IMR-90 (cell line): ENCODE data around the gene TENM4. TPM values are rescaled to one million over a fixed set of nuclear protein-coding genes. Genes with fewer than 3 reads are reported as not detected.

Experiments used
- ATAC-seq: fragments of 200-7000 bp; cut with Tn5 transposase; 2 replicates; pipeline ENCODE4 v1.9.1; 2020; ENCODE audit warnings: low read depth, mild to moderate bottlenecking, moderate library complexity
- BruUV-seq: library from RNA; stranded (reverse); fragments of 400-500 nt; replicated peaks from 2 replicates; lab custom pipeline; 2021; lab: Mats Ljungman, UMichigan
- CTCF ChIA-PET: fragments of 300-600 bp; formaldehyde crosslinking; extraction: SDS; loops from one replicate; lab custom pipeline; 2021; ENCODE audit warnings: antibody characterized with exemption; lab: Yijun Ruan, JAX
- POLR2A ChIA-PET: fragments of 300-600 bp; sonication (Branson Sonifier 250); formaldehyde crosslinking; loops from one replicate; lab custom pipeline; 2022; ENCODE audit warnings: antibody characterized with exemption; ENCODE audit not compliant: unreplicated experiment; lab: Charles Lee
- DNase-seq: peaks from one replicate; pipeline ENCODE4 v3.0.0; 2013
- H2AFZ ChIP-seq: replicated peaks from 2 replicates; pipeline ENCODE3; 2013; ENCODE audit warnings: low read length, mild to moderate bottlenecking; ENCODE audit not compliant: poor library complexity
- H2AK5ac ChIP-seq: 2 replicates; pipeline ENCODE4 v1.6.1; 2013; ENCODE audit warnings: low read depth, low read length, inconsistent platforms
- H2AK9ac ChIP-seq: replicated peaks from 2 replicates; pipeline ENCODE3; 2013; ENCODE audit warnings: mild to moderate bottlenecking, low read depth, low read length, moderate library complexity; ENCODE audit not compliant: poor library complexity
- H2BK120ac ChIP-seq: 2 replicates; pipeline ENCODE4 v1.6.1; 2013; ENCODE audit warnings: low read depth, low read length, inconsistent platforms
- H2BK15ac ChIP-seq: 3 replicates; pipeline ENCODE4 v1.6.1; 2013; ENCODE audit warnings: low read depth, low read length, inconsistent platforms
- H2BK20ac ChIP-seq: 2 replicates; pipeline ENCODE4 v1.6.1; 2013; ENCODE audit warnings: low read depth, mild to moderate bottlenecking, inconsistent platforms, low read length, moderate library complexity
- H2BK5ac ChIP-seq: 2 replicates; pipeline ENCODE4 v1.6.1; 2013; ENCODE audit warnings: mild to moderate bottlenecking, low read depth, low read length, inconsistent platforms; ENCODE audit not compliant: poor library complexity, severe bottlenecking
- H3K14ac ChIP-seq: replicated peaks from 2 replicates; pipeline ENCODE4 v1.6.1; 2013; ENCODE audit warnings: low read depth, low read length, inconsistent platforms
- H3K18ac ChIP-seq: 2 replicates; pipeline ENCODE4 v1.6.1; 2013; ENCODE audit warnings: low read depth, low read length, control low read depth
- H3K23ac ChIP-seq: 2 replicates; pipeline ENCODE4 v1.6.1; 2013; ENCODE audit warnings: low read depth, low read length, inconsistent platforms
- H3K27ac ChIP-seq: 2 replicates; pipeline ENCODE4 v1.5.1; 2013; ENCODE audit warnings: mild to moderate bottlenecking, control low read depth, low read length; ENCODE audit not compliant: insufficient read depth
- H3K27me3 ChIP-seq: 2 replicates; pipeline ENCODE4 v1.6.1; 2013; ENCODE audit warnings: low read length; ENCODE audit not compliant: control insufficient read depth, insufficient read depth
- H3K36me3 ChIP-seq: 2 replicates; pipeline ENCODE4 v1.6.1; 2013; ENCODE audit warnings: low read length, mixed read lengths; ENCODE audit not compliant: control insufficient read depth, insufficient read depth
- H3K4ac ChIP-seq: 2 replicates; pipeline ENCODE4 v1.6.1; 2013; ENCODE audit warnings: low read depth, low read length, inconsistent platforms
- H3K4me1 ChIP-seq: 2 replicates; pipeline ENCODE4 v1.6.1; 2013; ENCODE audit warnings: low read length, mixed read lengths; ENCODE audit not compliant: control insufficient read depth, insufficient read depth
- H3K4me2 ChIP-seq: 2 replicates; pipeline ENCODE4 v1.6.1; 2013; ENCODE audit warnings: low read depth, mild to moderate bottlenecking, control low read depth, low read length, moderate library complexity
- H3K4me3 ChIP-seq: 2 replicates; pipeline ENCODE4 v1.5.1; 2013; ENCODE audit warnings: low read depth, mild to moderate bottlenecking, control low read depth, low read length, moderate library complexity; ENCODE audit not compliant: insufficient read depth
- H3K56ac ChIP-seq: 2 replicates; pipeline ENCODE4 v1.6.1; 2013; ENCODE audit warnings: low read length, inconsistent platforms; ENCODE audit not compliant: insufficient read depth; ENCODE audit errors: extremely low read depth
- H3K79me1 ChIP-seq, 2 experiments: 2 replicates each; pipeline ENCODE4 v1.6.1; 2013; ENCODE audit warnings: low read length in 2 of 2, inconsistent platforms in 1 of 2, low read depth in 1 of 2
- H3K9ac ChIP-seq: 2 replicates; pipeline ENCODE4 v1.6.1; 2013; ENCODE audit warnings: low read depth, low read length, control low read depth
- H3K9me1 ChIP-seq: 2 replicates; pipeline ENCODE4 v1.6.1; 2013; ENCODE audit warnings: low read length, inconsistent platforms; ENCODE audit not compliant: insufficient read depth
- H3K9me3 ChIP-seq: 2 replicates; pipeline ENCODE4 v1.6.1; 2013; ENCODE audit warnings: low read length; ENCODE audit not compliant: control insufficient read depth, insufficient read depth
- H4K20me1 ChIP-seq: 2 replicates; pipeline ENCODE4 v1.6.1; 2013; ENCODE audit warnings: low read length, inconsistent platforms; ENCODE audit not compliant: insufficient read depth
- H4K5ac ChIP-seq: 2 replicates; pipeline ENCODE4 v1.6.1; 2013; ENCODE audit warnings: mild to moderate bottlenecking, low read depth, low read length, control low read depth
- H4K8ac ChIP-seq, 2 experiments: 2 replicates each; pipeline ENCODE4 v1.6.1; 2013; ENCODE audit warnings: low read depth in 2 of 2, low read length in 2 of 2, control low read depth in 1 of 2, inconsistent platforms in 1 of 2
- H4K91ac ChIP-seq: 2 replicates; pipeline ENCODE4 v1.6.1; 2013; ENCODE audit warnings: low read depth, low read length, inconsistent platforms; ENCODE audit not compliant: insufficient read depth
- POLR2A ChIP-seq: IDR thresholded peaks from 2 replicates; pipeline ENCODE4 v1.6.1; 2012; ENCODE audit warnings: mild to moderate bottlenecking, low read depth, low read length
- RAD21 ChIP-seq: IDR thresholded peaks from 2 replicates; pipeline ENCODE4 v1.6.1; 2012; ENCODE audit warnings: low read length, improper control_type of control experiment
- RFX5 ChIP-seq: IDR thresholded peaks from 2 replicates; pipeline ENCODE4 v1.8.0; 2012; ENCODE audit warnings: low read depth, mild to moderate bottlenecking, low read length, moderate library complexity
- dilution Hi-C: fragments of 300-500 bp; cut with HindIII; formaldehyde crosslinking; loops from one replicate; pipeline ENCODE4 v1.14.3; 2018; ENCODE audit warnings: low sequenced_read_pairs; ENCODE audit not compliant: unreplicated experiment
- in situ Hi-C: fragments of 300-500 bp; cut with MboI; formaldehyde crosslinking; loops from 3 replicates; pipeline ENCODE4 v1.14.3; 2019; ENCODE audit warnings: low sequenced_read_pairs, inconsistent platforms, mixed read lengths
- intact Hi-C: fragments of 100-400 bp; cut with micrococcal nuclease; formaldehyde crosslinking; loops from 2 replicates; pipeline ENCODE4 v1.10.0; 2022
- polyA plus RNA-seq, 3 experiments: library from polyadenylated mRNA; depleted of rRNA; stranded (reverse); fragments of >200 nt; gene quantifications; 2 replicates each; pipeline ENCODE4 v1.2.3, GENCODE V29; 2012; ENCODE audit warnings: low replicate concordance in 1 of 3
- total RNA-seq: library from RNA; depleted of rRNA; stranded (reverse); fragments of >200 nt; gene quantifications from 2 replicates; pipeline ENCODE4 v1.2.3, GENCODE V29; 2012

TENM4 gene
- total and polyA plus RNA-seq, 2 of the 4 experiments (the other 2 are of a cell fraction): 7.4 to 9.0 TPM

- Histone ChIP-seq H3K4me2 (no peak overlapping the region), H3K9me3 (no peaks in the 10 kb centered on the region), H2BK120ac (no peak overlapping the region), H3K36me3 (no peaks in the 10 kb centered on the region), H3K14ac (no peak overlapping the region), H2AK5ac (no peak overlapping the region), H2BK20ac (no peak overlapping the region), H3K4me1 (no peaks in the 10 kb centered on the region), H2BK15ac (no peak overlapping the region), H3K9me1 (no peaks in the 10 kb centered on the region; the same call in 1 of the 2 replicates), H4K91ac (no peak overlapping the region), H2AK9ac (no peak overlapping the region), H3K79me1 (no peaks in the 10 kb centered on the region), H3K9ac (no peak overlapping the region), H3K27me3 (no peaks in the 10 kb centered on the region), H3K27ac (no peak overlapping the region), H4K5ac (no peak overlapping the region), H4K8ac (no peak overlapping the region), H3K23ac (no peak overlapping the region), H3K18ac (no peak overlapping the region), H3K56ac (no peak overlapping the region), H2BK5ac (no peak overlapping the region), H2AFZ (no peak overlapping the region), H4K20me1 (no peaks in the 10 kb centered on the region), H3K4me3 (no peak overlapping the region), H3K4ac (no peak overlapping the region)
- TF ChIP-seq RFX5: no peak
- TF ChIP-seq POLR2A: no peak
- no peak for TF ChIP-seq RAD21
- in situ Hi-C loops: no loop called here
- POLR2A ChIA-PET: interaction anchor here (0.6 kb wide), 1 partner anchor 12 kb away, joined by 4 read pairs; no protein-coding TSS in a partner anchor
- DNase-seq (no peak), ATAC-seq (no peak)
- CTCF ChIA-PET: no interaction called here
- dilution Hi-C loops: no loop called here
- BruUV-seq: no TSS peak
- intact Hi-C loops: no loop called here
Measured at GRCh38 chr11:78991681-78992080, 449.1 kb downstream of the TENM4 start.
